DND-41 (cell line): ENCODE data around the gene NPTN.

ENCODE experiments used
- ATAC-seq: fragments of 200-7000 bp; cut with Tn5 transposase; 3 replicates; pipeline ENCODE4 v1.9.1; 2021; ENCODE audit warnings: low read depth; ENCODE audit not compliant: insufficient read depth
- DNase-seq: peaks from one replicate; pipeline ENCODE4 v3.0.0-alpha.2; 2020
- H2AFZ ChIP-seq: 2 replicates; pipeline ENCODE4 v1.6.0; 2012; ENCODE audit warnings: low read depth, low read length
- H3K27ac ChIP-seq: 2 replicates; pipeline ENCODE4 v1.5.1; 2012; ENCODE audit warnings: low read length, inconsistent platforms
- H3K27me3 ChIP-seq: fragments of 200-600 bp; sonication (generic); 2 replicates; pipeline ENCODE4 v1.6.0; 2012; ENCODE audit warnings: low read length, mild to moderate bottlenecking, inconsistent platforms; ENCODE audit not compliant: insufficient read depth, poor library complexity
- H3K36me3 ChIP-seq: 2 replicates; pipeline ENCODE4 v1.5.1; 2012; ENCODE audit warnings: low read length, inconsistent platforms; ENCODE audit not compliant: insufficient read depth
- H3K4me1 ChIP-seq: 2 replicates; pipeline ENCODE4 v1.5.1; 2012; ENCODE audit warnings: mild to moderate bottlenecking, low read length; ENCODE audit not compliant: insufficient read depth
- H3K4me2 ChIP-seq: 2 replicates; pipeline ENCODE4 v1.6.0; 2012; ENCODE audit warnings: mild to moderate bottlenecking, moderate library complexity, low read length, inconsistent platforms; ENCODE audit not compliant: insufficient read depth
- H3K4me3 ChIP-seq, 2 experiments: fragments of 200-600 bp in 1 of 2; shearing (Covaris generic) in 1 of 2; 2 replicates each; pipeline ENCODE4 v1.5.1; 2012 to 2016; ENCODE audit warnings: inconsistent platforms in 2 of 2, low read length in 2 of 2, mild to moderate bottlenecking in 2 of 2, low read depth in 1 of 2, moderate library complexity in 1 of 2
- H3K79me2 ChIP-seq: 2 replicates; pipeline ENCODE4 v1.6.0; 2012; ENCODE audit warnings: low read length, inconsistent platforms; ENCODE audit not compliant: insufficient read depth
- H3K9ac ChIP-seq: 2 replicates; pipeline ENCODE4 v1.6.0; 2012; ENCODE audit warnings: low read depth, mild to moderate bottlenecking, inconsistent platforms, low read length, moderate library complexity
- H3K9me3 ChIP-seq: 2 replicates; pipeline ENCODE4 v1.5.1; 2012; ENCODE audit warnings: low read length, moderate library complexity, mild to moderate bottlenecking, inconsistent platforms; ENCODE audit not compliant: insufficient read depth, severe bottlenecking
- H4K20me1 ChIP-seq: 2 replicates; pipeline ENCODE4 v1.6.0; 2012; ENCODE audit warnings: low read length; ENCODE audit not compliant: insufficient read depth
- CTCF ChIP-seq: IDR thresholded peaks from 2 replicates; pipeline ENCODE4 v1.5.1; 2012; ENCODE audit warnings: borderline replicate concordance, low read length, moderate library complexity, mild to moderate bottlenecking; ENCODE audit not compliant: poor library complexity, severe bottlenecking; ENCODE audit errors: extremely low read depth
- EZH2 ChIP-seq: IDR thresholded peaks from 3 replicates; pipeline ENCODE4 v1.6.1; 2012; ENCODE audit warnings: borderline replicate concordance, low read depth, mild to moderate bottlenecking, moderate library complexity, low read length, inconsistent platforms; ENCODE audit not compliant: severe bottlenecking

Gene NPTN

GRCh38 chr15:73598530-73599160 lies 34.5 kb downstream of the NPTN start:
- H3K27ac ChIP-seq: no peak overlapping the region
- no peak overlapping the region for H3K4me3 ChIP-seq
- no peak overlapping the region for H2AFZ ChIP-seq
- TF ChIP-seq EZH2 (no peak), CTCF (no peak)
- ATAC-seq: no peak
- peaks cover 60% of the 10 kb centered on the region for H4K20me1 ChIP-seq
- no peak for DNase-seq
- H3K9me3 ChIP-seq: no peaks in the 10 kb centered on the region
- no peak overlapping the region for H3K9ac ChIP-seq
- H3K36me3 ChIP-seq: no peaks in the 10 kb centered on the region
- H3K27me3 ChIP-seq: no peaks in the 10 kb centered on the region
- no peaks in the 10 kb centered on the region for H3K4me1 ChIP-seq
- H3K4me2 ChIP-seq: no peak overlapping the region
- peaks cover 68% of the 10 kb centered on the region for H3K79me2 ChIP-seq

- Histone ChIP-seq H3K4me2 (no peak overlapping the region), H3K9me3 (no peaks in the 10 kb centered on the region), H3K79me2 (peaks cover 63% of the 10 kb centered on the region), H3K4me1 (no peaks in the 10 kb centered on the region), H3K36me3 (no peaks in the 10 kb centered on the region), H3K27me3 (no peaks in the 10 kb centered on the region), H4K20me1 (peaks cover 53% of the 10 kb centered on the region), H3K27ac (no peak overlapping the region), H3K9ac (no peak overlapping the region), H2AFZ (no peak overlapping the region), H3K4me3 (no peak overlapping the region)
- TF ChIP-seq EZH2 (no peak), CTCF (no peak)
- DNase-seq (no peak), ATAC-seq (no peak)
These were observed 36.1 kb downstream of the NPTN start for GRCh38 chr15:73597036-73597638.

- no peak overlapping the region for H2AFZ ChIP-seq
- no peaks in the 10 kb centered on the region for H3K36me3 ChIP-seq
- peaks cover 55% of the 10 kb centered on the region for H3K79me2 ChIP-seq
- no peaks in the 10 kb centered on the region for H3K9me3 ChIP-seq
- ATAC-seq (no peak), DNase-seq (no peak)
- TF ChIP-seq CTCF (no peak), EZH2 (no peak)
- no peak overlapping the region for H3K4me3 ChIP-seq
- no peaks in the 10 kb centered on the region for H3K4me1 ChIP-seq
- H3K27ac ChIP-seq: no peak overlapping the region
- no peaks in the 10 kb centered on the region for H3K27me3 ChIP-seq
- H3K4me2 ChIP-seq: no peak overlapping the region
- peaks cover 49% of the 10 kb centered on the region; the same call in 1 of the 2 replicates for H4K20me1 ChIP-seq
- H3K9ac ChIP-seq: no peak overlapping the region
These were observed 37.0 kb downstream of the NPTN start for GRCh38 chr15:73596174-73596573.
